Hepatocyte (in vitro differentiated cells): ENCODE results near the gene CDKN2AIPNL.

Experiments
- CTCF ChIP-seq: fragments of 200-600 bp; sonication (generic); IDR thresholded peaks from 2 replicates; pipeline ENCODE4 v1.5.1; 2016; ENCODE audit warnings: antibody characterized with exemption, mild to moderate bottlenecking; ENCODE audit not compliant: poor library complexity
- EZH2 ChIP-seq: fragments of 200-600 bp; sonication (generic); IDR thresholded peaks from 2 replicates; pipeline ENCODE4 v1.6.1; 2016; ENCODE audit warnings: antibody characterized with exemption, mild to moderate bottlenecking, borderline replicate concordance

DNA sequence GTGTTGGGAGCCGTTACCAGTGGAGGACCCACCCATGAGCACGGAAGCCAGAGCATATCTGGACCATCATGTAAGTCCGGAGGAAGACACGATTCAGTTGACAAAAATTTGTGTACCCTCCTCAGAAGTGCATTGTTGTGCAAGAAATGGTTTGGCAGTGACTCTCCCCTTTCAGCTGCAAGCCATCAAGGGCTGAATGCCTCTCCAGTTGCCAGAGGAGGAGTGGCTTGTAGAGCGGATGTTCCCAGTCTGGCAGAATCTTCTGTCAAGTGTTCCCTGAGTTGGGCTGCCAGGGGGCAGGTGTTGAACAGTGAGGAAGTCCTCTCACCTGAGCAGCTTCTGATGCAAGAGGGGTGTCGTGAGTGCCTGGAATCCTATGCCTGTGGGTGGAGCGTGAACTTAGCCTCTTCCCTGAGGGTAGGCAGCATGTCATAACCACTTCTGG lies 27.6 kb upstream of the CDKN2AIPNL start:
- TF ChIP-seq CTCF (no peak), EZH2 (no peak)
